Measurements from ENCODE around the gene LONP1.

- no peak for TF ChIP-seq MAX (CRISPR knock-in tag; IDR thresholded peaks at IDR 0.05)
- TF ChIP-seq CTCF (IDR thresholded peaks at IDR 0.05), result no peak
- TF ChIP-seq ETV6 (CRISPR knock-in tag; IDR thresholded peaks at IDR 0.05), result no peak
- no peak for TF ChIP-seq ZBTB21 (CRISPR knock-in tag; IDR thresholded peaks at IDR 0.05; ENCODE audit: borderline replicate concordance)
- TF ChIP-seq E2F1 (CRISPR knock-in tag; IDR thresholded peaks at IDR 0.05), result no peak
- TF ChIP-seq ATF2 (CRISPR knock-in tag; IDR thresholded peaks at IDR 0.05; ENCODE audit: borderline replicate concordance, low read depth), result no peak
- no peak for TF ChIP-seq ZNF512 (CRISPR knock-in tag; IDR thresholded peaks at IDR 0.05; ENCODE audit: borderline replicate concordance)
- no peak for TF ChIP-seq NFYB (CRISPR knock-in tag; conservative IDR thresholded peaks at IDR 0.05; ENCODE audit: low read depth)
- TF ChIP-seq IRF1 (CRISPR knock-in tag; IDR thresholded peaks at IDR 0.05), result no peak
- no peak for TF ChIP-seq ZNF317 (CRISPR knock-in tag; IDR thresholded peaks at IDR 0.05; ENCODE audit: borderline replicate concordance, low read depth)
- no peak for TF ChIP-seq ELF4 (CRISPR knock-in tag; IDR thresholded peaks at IDR 0.05; ENCODE audit: low read depth)
Observed at GRCh38 chr19:5711713-5712161, 8.2 kb downstream of the LONP1 start.

Data from WTC11 (cell line).